Natural killer cell (primary cell): Measurements from ENCODE around the gene PAOX. TPM values are rescaled to one million over a fixed set of nuclear protein-coding genes. Genes with fewer than 3 reads are reported as not detected.

Experiments
- ATAC-seq, 3 donors: fragments of 150-1000 bp in 2 of 3; fragments of 200-7000 bp in 1 of 3; cut with Tn5 transposase; 1 replicate in 1 of 3; 2 replicates in 2 of 3; pipeline ENCODE4 v1.10.0; 2021; ENCODE audit warnings: mild to moderate bottlenecking in 2 of 3, moderate library complexity in 2 of 3
- DNase-seq, 2 donors: peaks; one replicate each; pipeline versions ENCODE4 v3.0.0 to v3.0.0-alpha.2; 2013 to 2021; ENCODE audit warnings: mixed read lengths in 1 of 2
- H3K27ac ChIP-seq: one replicate; pipeline ENCODE4 v1.5.1; 2013; ENCODE audit warnings: mild to moderate bottlenecking, low read length
- H3K27me3 ChIP-seq: one replicate; pipeline ENCODE4 v1.6.1; 2013; ENCODE audit warnings: low read length; ENCODE audit not compliant: control insufficient read depth, insufficient read depth
- H3K36me3 ChIP-seq: one replicate; pipeline ENCODE4 v1.6.1; 2013; ENCODE audit warnings: low read length; ENCODE audit not compliant: control insufficient read depth, insufficient read depth
- H3K4me1 ChIP-seq: one replicate; pipeline ENCODE4 v1.6.1; 2013; ENCODE audit warnings: low read length; ENCODE audit not compliant: control insufficient read depth, insufficient read depth
- H3K4me3 ChIP-seq: one replicate; pipeline ENCODE4 v1.5.1; 2013; ENCODE audit warnings: low read length
- H3K9me3 ChIP-seq: one replicate; pipeline ENCODE4 v1.6.1; 2013; ENCODE audit warnings: low read length; ENCODE audit not compliant: control insufficient read depth, insufficient read depth
- H3K27ac Mint-ChIP-seq, 2 donors: one replicate each; pipeline ENCODE4 v1.8.0; 2022; ENCODE audit warnings: mild to moderate bottlenecking in 2 of 2, mixed read lengths in 2 of 2, moderate library complexity in 1 of 2
- H3K27me3 Mint-ChIP-seq, 2 donors: one replicate each; pipeline ENCODE4 v1.8.0; 2022; ENCODE audit warnings: low read depth in 2 of 2, mixed read lengths in 2 of 2
- H3K36me3 Mint-ChIP-seq: one replicate; pipeline ENCODE4 v1.8.0; 2022; ENCODE audit warnings: mixed read lengths
- H3K4me1 Mint-ChIP-seq, 2 donors: one replicate each; pipeline ENCODE4 v1.8.0; 2022; ENCODE audit warnings: mixed read lengths in 2 of 2
- H3K4me3 Mint-ChIP-seq: one replicate; pipeline ENCODE4 v1.8.0; 2022; ENCODE audit warnings: mild to moderate bottlenecking, moderate library complexity, mixed read lengths
- H3K9me3 Mint-ChIP-seq, 2 donors: one replicate each; pipeline ENCODE4 v1.8.0; 2022; ENCODE audit warnings: mixed read lengths in 2 of 2
- WGBS: methylation state at CpG from one replicate; pipeline ENCODE4 v1.1.7; 2013; ENCODE audit warnings: missing lambda C conversion rate; ENCODE audit not compliant: insufficient coverage; 5-methylcytosine and 5-hydroxymethylcytosine counted together
- intact Hi-C: fragments of 100-400 bp; cut with micrococcal nuclease; formaldehyde crosslinking; loops from one replicate; pipeline ENCODE4 v1.14.2; 2022
- total RNA-seq, 4 donors: library from RNA; stranded (reverse); fragments of 120-200 nt in 1 of 4; gene quantifications; one replicate each; pipeline versions ENCODE4 v1.2.3 to v1.2.4, GENCODE V29; 2013 to 2022
- TF ChIP-seq, protein P1 (sequence below): fragments of 200-600 bp; IDR thresholded peaks from one replicate; pipeline ENCODE4 v1.8.0; 2022; ENCODE audit warnings: antibody characterized with exemption

PAOX gene
- total RNA-seq, 3 donors from 2014 or later (not counting 1 experiment from before 2014, with no cell fraction given): 4.2 to 5.8 (median 5.5) TPM

DNA sequence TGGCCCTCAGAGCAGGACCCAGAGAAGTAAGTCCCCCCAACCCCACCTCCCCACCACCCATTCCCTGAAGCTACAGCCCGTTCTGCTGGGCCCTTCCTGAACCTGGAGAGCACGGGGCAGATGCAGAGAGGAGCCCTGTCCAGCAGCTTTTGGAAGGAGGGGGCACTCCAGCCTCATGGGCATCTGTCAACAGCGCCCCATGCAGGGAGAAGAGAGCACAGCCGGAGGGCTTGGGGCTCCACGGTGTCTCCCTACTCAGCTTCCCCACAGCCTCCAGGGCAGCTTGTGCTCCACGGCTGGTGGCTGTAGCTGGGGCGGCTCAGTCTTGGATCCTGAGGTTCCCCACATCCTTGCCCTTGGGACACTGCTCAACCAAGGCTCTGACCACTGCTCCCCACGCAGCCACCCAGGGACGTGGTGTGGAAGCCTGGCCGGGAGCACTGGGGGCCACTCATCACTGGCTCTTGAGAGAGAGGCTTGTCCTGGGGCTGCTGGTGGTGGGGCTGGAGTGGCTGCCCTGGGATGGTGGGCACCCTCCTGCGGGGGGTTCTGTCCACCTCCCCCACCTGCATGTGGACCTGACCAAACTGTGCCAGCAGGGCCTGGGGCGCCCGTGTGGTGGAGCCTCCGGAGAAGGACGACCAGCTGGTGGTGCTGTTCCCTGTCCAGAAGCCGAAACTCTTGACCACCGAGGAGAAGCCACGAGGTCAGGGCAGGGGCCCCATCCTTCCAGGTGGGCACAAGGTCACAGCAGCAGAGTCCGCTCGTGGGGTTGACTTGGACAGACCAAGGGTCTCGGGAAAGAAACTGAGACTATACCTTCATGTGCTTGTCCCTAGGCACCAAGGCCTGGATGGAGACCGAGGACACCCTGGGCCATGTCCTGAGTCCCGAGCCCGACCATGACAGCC, 27.4 kb upstream of the PAOX start:
- DNase-seq: no peak

DNA sequence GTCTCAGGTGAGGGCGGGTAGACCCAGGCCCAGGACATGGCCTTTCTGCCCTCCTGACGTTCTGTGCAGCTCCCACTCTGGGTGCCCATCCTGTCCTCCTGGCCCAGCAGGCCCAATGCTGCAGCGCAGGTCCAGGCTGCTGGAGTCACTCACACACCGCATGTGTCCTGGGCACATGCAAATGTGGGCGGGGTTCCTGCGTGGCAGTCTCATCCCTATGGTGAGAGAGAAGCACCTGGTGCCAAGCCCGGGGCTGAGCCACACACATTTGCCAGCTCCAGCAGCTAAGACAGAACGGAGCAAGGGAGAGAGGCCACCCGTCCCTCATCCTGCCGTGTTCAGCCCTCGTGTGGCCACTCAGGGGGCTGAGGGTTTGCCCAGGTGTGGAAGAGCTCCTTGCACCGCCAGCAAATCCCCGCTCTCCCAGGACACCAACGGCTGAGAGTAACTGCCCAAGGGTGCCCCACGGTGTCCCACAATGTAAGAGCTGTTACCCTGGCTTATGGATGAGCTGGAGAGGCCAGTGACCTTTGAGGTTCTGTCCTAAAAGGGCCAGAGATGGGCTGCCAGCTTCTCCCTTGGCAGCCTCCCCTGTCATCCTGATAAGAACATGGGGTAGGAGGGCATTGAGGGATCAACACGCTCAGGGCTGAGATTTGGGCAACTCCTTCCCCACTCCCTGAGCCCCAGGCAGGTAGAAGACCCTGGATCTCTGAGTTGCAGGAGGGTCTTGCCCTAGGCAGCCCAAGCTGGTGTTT, 25.7 kb upstream of the PAOX start:
- ATAC-seq (no peak), DNase-seq (no peak)
- no peak overlapping the region for H3K27ac ChIP-seq
- TF ChIP-seq, protein P1, sequence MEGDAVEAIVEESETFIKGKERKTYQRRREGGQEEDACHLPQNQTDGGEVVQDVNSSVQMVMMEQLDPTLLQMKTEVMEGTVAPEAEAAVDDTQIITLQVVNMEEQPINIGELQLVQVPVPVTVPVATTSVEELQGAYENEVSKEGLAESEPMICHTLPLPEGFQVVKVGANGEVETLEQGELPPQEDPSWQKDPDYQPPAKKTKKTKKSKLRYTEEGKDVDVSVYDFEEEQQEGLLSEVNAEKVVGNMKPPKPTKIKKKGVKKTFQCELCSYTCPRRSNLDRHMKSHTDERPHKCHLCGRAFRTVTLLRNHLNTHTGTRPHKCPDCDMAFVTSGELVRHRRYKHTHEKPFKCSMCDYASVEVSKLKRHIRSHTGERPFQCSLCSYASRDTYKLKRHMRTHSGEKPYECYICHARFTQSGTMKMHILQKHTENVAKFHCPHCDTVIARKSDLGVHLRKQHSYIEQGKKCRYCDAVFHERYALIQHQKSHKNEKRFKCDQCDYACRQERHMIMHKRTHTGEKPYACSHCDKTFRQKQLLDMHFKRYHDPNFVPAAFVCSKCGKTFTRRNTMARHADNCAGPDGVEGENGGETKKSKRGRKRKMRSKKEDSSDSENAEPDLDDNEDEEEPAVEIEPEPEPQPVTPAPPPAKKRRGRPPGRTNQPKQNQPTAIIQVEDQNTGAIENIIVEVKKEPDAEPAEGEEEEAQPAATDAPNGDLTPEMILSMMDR: no peak
- peaks cover 10% of the 10 kb centered on the region for H3K4me1 ChIP-seq
- H3K4me1 Mint-ChIP-seq: peaks cover 0 to 5% of the 10 kb centered on the region in 2 donors
- WGBS: 87% methylated on average over 16 of the region's 16 CpGs
- peaks cover 0 to 6% of the 10 kb centered on the region in 2 donors for H3K27me3 Mint-ChIP-seq
- H3K4me3 Mint-ChIP-seq: no peak overlapping the region
- no peaks in the 10 kb centered on the region for H3K9me3 ChIP-seq
- H3K4me3 ChIP-seq: no peak overlapping the region
- H3K9me3 Mint-ChIP-seq: no peaks in the 10 kb centered on the region
- intact Hi-C loops: no loop called here
- H3K27me3 ChIP-seq: no peaks in the 10 kb centered on the region
- H3K36me3 Mint-ChIP-seq: no peaks in the 10 kb centered on the region
- no peaks in the 10 kb centered on the region for H3K36me3 ChIP-seq
- H3K27ac Mint-ChIP-seq: no peak overlapping the region

More for the DNA sequence above, 27.4 kb upstream of the PAOX start:
- 73% methylated on average over 24 of the region's 24 CpGs for whole genome bisulfite sequencing
- Mint-ChIP-seq H3K9me3 (no peaks in the 10 kb centered on the region), H3K4me3 (no peak overlapping the region), H3K27ac (no peak overlapping the region), H3K36me3 (no peaks in the 10 kb centered on the region), H3K4me1 (peaks cover 0 to 5% of the 10 kb centered on the region in 2 donors), H3K27me3 (peaks cover 0 to 6% of the 10 kb centered on the region in 2 donors)
- Histone ChIP-seq H3K27me3 (peaks cover 5% of the 10 kb centered on the region), H3K4me1 (peaks cover 4% of the 10 kb centered on the region), H3K4me3 (no peak overlapping the region), H3K27ac (no peak overlapping the region), H3K9me3 (no peaks in the 10 kb centered on the region), H3K36me3 (no peaks in the 10 kb centered on the region)
- TF ChIP-seq, protein P1: no peak
- ATAC-seq: no peak
- intact Hi-C loops: no loop called here

DNA sequence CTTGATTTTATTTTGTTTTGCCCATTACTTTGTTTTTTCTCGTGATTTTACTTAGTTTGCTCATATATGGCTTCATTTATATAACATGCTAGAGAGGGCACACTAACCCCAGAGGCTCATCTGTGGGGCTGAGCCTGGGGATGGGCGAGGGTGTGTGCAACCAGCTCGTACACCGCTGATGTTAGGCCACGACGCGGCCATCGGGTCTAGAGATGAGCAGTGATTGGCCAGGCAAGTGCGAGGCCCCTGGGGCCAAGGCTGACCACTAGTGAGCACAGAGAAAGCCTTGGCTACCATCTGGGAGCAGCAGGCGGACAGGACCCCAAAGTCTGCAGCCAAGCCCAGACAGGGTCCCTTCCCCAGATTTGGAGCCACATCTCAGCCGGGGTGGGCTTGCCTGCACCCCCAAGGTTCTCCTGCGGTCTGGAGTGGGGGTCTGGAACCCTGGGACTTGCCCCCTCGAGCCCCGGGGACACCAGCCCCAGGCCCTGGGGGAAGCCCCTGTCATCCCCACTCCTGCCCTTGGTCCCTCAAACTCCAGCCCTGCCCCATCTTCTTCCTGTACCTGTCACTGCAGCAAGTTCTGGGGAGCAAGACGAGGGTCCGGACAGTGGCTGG, 25.0 kb upstream of the PAOX start:
- H3K4me3 ChIP-seq: no peak overlapping the region
- no peaks in the 10 kb centered on the region for H3K36me3 ChIP-seq
- ATAC-seq: no peak
- Mint-ChIP-seq H3K36me3 (no peaks in the 10 kb centered on the region), H3K27ac (no peak overlapping the region), H3K9me3 (no peaks in the 10 kb centered on the region), H3K27me3 (peaks cover 0 to 4% of the 10 kb centered on the region in 2 donors), H3K4me3 (no peak overlapping the region), H3K4me1 (peaks cover 0 to 3% of the 10 kb centered on the region in 2 donors)
- intact Hi-C loops: no loop called here
- TF ChIP-seq, protein P1: no peak
- H3K9me3 ChIP-seq: no peaks in the 10 kb centered on the region
- 83% methylated on average over 16 of the region's 16 CpGs for WGBS
- H3K4me1 ChIP-seq: peaks cover 10% of the 10 kb centered on the region
- H3K27ac ChIP-seq: no peak overlapping the region
- no peaks in the 10 kb centered on the region for H3K27me3 ChIP-seq
- DNase-seq: no peak
